GM12872 (cell line): ENCODE results near the gene EMP2.

Source experiments
- TF ChIP-seq, protein P1 (sequence below): IDR thresholded peaks from 3 replicates; pipeline ENCODE4 v1.5.1; 2011; ENCODE audit warnings: low read depth, mild to moderate bottlenecking, low read length, moderate library complexity; ENCODE audit not compliant: insufficient read depth

Gene EMP2

GRCh38 chr16:10579965-10580882 lies at the start of gene EMP2:
Gene EMP2, minus strand, starts transcription at chr16:10580598. Its CDS starts 32,981 bp downstream, at chr16:10547617.
- TF ChIP-seq, protein P1, sequence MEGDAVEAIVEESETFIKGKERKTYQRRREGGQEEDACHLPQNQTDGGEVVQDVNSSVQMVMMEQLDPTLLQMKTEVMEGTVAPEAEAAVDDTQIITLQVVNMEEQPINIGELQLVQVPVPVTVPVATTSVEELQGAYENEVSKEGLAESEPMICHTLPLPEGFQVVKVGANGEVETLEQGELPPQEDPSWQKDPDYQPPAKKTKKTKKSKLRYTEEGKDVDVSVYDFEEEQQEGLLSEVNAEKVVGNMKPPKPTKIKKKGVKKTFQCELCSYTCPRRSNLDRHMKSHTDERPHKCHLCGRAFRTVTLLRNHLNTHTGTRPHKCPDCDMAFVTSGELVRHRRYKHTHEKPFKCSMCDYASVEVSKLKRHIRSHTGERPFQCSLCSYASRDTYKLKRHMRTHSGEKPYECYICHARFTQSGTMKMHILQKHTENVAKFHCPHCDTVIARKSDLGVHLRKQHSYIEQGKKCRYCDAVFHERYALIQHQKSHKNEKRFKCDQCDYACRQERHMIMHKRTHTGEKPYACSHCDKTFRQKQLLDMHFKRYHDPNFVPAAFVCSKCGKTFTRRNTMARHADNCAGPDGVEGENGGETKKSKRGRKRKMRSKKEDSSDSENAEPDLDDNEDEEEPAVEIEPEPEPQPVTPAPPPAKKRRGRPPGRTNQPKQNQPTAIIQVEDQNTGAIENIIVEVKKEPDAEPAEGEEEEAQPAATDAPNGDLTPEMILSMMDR, result no peak

DNA sequence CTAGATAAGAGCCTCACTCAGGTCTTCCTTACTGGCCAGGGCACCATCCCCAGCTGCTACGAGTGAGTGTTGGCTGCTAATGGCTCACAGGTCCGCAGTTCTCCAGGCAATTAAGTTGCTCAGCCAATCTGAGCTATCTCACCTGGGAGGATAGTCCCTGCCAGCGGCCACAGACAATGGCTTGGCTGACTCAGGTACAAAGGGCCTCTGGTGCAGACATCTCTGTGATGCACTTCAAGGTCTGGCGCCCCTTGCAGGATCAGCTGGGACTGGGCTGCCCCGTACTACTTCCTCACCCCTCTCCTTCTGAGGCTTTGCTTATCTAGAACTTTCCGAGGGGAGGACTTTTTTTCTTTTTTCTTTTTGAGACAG lies 49.2 kb upstream of the EMP2 start:
- TF ChIP-seq, protein P1, result no peak

DNA sequence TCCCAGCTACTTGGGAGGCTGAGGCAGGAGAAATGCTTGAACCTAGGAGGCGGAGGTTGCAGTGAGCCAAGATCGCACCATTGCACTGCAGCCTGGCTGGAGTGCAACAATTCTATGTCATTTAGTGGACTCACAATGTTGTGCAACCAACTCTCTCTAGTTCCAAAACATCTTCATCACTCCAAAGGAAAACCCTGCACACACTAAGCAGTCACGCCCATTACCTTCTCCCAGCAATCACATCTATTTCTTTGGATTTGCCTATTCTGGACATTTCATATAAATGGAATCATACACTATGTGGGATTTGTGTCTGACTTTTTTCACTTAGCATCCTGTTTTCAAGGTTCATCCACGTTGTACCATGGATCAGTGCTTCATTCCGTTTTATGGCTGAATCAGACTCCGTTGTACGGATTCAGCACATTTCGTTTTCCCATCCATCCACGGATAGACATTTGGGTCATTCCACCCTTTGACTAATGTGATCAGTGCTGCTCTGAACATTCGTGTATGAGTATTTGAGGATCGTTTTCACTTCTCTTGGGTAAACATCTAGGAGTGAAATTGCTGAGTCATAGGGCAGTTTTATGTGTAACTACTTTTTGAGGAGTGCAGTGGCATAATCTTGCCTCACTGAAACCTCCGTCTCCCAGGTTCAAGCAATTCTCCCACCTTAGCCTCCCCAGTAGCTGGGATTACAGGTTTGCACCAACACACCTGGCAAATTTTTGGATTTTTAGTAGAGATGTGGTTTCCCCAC lies 45.4 kb upstream of the EMP2 start:
- TF ChIP-seq, protein P1, result no peak

- TF ChIP-seq, protein P1, result no peak
These were observed 44.1 kb upstream of the EMP2 start for GRCh38 chr16:10624527-10624926.

GRCh38 chr16:10623059-10623458 lies 42.7 kb upstream of the EMP2 start:
- TF ChIP-seq, protein P1, result no peak

DNA sequence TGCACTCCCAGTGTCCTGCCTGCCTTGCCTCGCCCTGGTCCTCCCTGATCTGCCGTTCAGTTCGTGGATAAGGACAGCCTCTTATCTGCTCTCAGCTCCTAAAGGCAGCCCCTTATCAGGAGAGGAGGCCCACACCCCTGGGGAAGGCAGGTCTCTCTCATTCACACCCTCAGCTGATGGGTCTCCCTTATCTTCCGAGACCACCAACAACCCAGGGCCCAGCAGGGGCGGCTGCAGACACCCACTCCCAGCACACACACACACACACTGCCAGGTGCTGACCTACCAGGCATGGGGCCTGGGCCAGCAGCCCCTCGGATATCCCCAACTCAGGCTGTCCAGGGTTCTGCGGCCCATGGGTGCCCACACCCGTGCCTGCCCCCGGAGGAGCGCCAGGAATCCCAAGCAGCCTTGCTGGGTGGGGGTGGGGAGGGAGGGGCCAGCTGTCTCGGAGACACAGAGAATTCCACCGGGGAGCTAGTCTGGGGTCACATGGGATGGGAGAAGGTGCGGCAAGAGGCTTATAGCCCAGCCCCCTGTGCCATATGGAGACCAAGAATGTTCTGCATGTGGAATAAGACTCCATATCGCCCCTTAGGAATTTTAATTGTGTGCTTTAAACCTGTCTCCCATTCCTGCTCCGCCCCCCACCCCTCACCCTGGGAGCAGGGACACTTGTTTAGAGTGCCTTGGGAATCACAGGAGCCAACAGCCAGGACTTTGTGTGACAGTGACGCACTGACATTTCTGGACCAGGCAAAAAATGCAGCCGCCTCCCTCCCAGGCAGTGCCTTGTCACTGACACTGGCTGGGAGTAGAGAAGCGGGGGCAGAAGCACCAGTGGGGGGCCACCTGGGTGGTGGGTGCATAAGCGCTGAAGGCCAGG lies 41.9 kb upstream of the EMP2 start:
- TF ChIP-seq, protein P1, result no peak
